HG03025 (cell line): ENCODE results near the gene EXOC3.
A peak's percentile ranks its signal among the peaks of the same experiment; 100 is the strongest.

ENCODE experiments used
- ATAC-seq: cut with Tn5 transposase; IDR thresholded peaks from one replicate; pipeline ENCODE4 v1.9.1; 2021; ENCODE audit warnings: mild to moderate bottlenecking, moderate library complexity; ENCODE audit not compliant: unreplicated experiment, low FRiP score

Gene EXOC3

GRCh38 chr5:424301-425110 lies 18.5 kb upstream of the EXOC3 start:
- peak; percentile 83 for ATAC-seq

- no peak for ATAC-seq
These were observed 17.3 kb upstream of the EXOC3 start for GRCh38 chr5:425714-426113.

GRCh38 chr5:426392-426976 lies 16.5 kb upstream of the EXOC3 start:
- ATAC-seq: no peak

- ATAC-seq: no peak
These were observed 15.4 kb upstream of the EXOC3 start for GRCh38 chr5:427415-428087.

GRCh38 chr5:428219-428618 lies 14.8 kb upstream of the EXOC3 start:
- ATAC-seq: no peak

GRCh38 chr5:428754-429452 lies 14.1 kb upstream of the EXOC3 start:
- ATAC-seq: no peak

GRCh38 chr5:429453-430188 lies 13.4 kb upstream of the EXOC3 start:
- no peak for ATAC-seq

- ATAC-seq: no peak
These were observed 12.6 kb upstream of the EXOC3 start for GRCh38 chr5:430214-430925.

- ATAC-seq: no peak
These were observed 11.8 kb upstream of the EXOC3 start for GRCh38 chr5:431001-431710.

- no peak for ATAC-seq
These were observed 11.3 kb upstream of the EXOC3 start for GRCh38 chr5:431711-432050.

- no peak for ATAC-seq
These were observed 10.6 kb upstream of the EXOC3 start for GRCh38 chr5:432201-432927.

GRCh38 chr5:432928-433791 lies 9.8 kb upstream of the EXOC3 start:
- no peak for ATAC-seq

GRCh38 chr5:433836-434235 lies 9.1 kb upstream of the EXOC3 start:
- no peak for ATAC-seq

- ATAC-seq: no peak
These were observed 8.4 kb upstream of the EXOC3 start for GRCh38 chr5:434443-435146.

- no peak for ATAC-seq
These were observed 7.7 kb upstream of the EXOC3 start for GRCh38 chr5:435156-435790.

- no peak for ATAC-seq
These were observed 6.9 kb upstream of the EXOC3 start for GRCh38 chr5:435961-436640.
